ENCODE data around the gene KASH5. TPM values are rescaled to one million over a fixed set of nuclear protein-coding genes. Genes with fewer than 3 reads are reported as not detected.

KASH5 gene
- polyA plus RNA-seq, 10 donors, result 0.05 to 0.50 (median 0.19) TPM; not detected in 6

DNA sequence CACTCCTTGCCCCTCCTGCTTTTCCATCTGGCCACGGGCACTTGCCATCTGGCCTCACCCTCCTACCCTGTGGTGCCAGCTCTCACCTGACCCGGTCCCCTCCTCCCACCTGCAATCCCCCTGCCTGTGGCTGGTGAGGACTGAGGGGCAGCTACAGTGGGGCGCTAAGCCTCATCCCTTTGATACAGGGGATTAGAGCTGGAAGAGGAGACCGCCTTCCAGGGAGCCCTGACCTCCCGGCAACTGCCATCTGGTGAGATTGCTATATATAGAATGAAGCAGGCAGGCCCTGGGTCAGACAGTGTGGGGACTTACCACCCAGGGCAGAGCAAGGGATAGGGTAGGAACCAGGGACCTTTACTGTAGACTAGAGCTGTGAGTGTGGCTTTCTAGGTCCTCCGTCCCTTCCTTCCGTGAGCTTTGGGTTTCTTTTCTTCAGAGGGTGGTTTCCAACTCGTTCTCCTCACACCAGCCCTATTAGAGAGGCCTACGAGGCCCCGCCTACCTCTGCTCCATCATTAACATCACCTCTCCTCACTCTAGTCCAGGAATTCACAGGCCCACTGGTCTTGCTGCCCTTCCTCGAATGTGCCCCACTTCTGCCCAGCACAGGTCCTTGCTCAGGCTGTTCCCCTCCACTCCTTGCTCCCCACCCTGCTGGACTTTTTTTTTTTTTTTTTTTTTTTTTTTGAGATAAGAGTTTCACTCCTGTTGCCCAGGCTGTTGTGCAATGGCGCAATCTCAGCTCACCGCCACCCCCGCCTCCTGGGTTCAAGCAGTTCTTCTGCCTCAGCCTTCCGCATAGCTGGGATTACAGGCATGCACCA lies 7.7 kb downstream of the KASH5 start:
- DNase-seq, result no peak

DNA sequence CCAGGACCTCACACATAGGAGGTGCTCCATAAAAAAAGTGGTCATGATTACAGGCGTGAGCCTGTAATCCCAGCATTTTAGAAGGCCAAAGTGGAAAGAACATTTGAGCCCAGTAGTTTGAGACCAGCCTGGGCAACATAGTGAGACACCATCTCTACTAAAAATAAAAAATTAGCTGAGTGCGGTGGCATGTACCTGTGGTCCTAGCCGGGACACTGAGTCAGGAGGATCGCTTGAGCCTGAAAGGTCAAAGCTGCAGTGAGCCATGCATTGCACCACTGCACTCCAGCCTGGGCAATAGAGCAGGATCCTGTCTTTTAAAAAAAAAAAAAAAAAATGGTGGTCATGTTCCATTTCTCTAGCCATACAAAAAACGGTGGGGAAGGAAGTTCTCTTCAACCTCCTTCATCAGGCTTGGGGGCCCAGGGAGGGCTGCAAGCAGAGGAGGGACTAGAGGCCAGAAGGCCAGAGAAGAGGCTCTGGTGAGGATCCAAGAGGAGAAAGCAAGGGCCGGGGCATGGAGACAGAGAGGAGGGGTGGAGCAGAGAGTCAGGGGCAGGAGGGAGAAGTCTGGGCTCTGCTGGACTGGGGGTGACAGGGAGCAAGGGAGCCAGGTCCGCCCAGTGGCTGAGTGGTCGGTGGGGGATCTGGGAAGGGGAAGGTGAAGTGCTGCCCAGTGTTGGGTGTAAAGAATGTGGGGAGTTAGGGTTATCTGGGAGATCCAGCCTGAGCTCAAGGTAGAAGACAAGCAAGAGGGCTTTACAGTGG lies 8.9 kb downstream of the KASH5 start:
- no peak for DNase-seq

DNA sequence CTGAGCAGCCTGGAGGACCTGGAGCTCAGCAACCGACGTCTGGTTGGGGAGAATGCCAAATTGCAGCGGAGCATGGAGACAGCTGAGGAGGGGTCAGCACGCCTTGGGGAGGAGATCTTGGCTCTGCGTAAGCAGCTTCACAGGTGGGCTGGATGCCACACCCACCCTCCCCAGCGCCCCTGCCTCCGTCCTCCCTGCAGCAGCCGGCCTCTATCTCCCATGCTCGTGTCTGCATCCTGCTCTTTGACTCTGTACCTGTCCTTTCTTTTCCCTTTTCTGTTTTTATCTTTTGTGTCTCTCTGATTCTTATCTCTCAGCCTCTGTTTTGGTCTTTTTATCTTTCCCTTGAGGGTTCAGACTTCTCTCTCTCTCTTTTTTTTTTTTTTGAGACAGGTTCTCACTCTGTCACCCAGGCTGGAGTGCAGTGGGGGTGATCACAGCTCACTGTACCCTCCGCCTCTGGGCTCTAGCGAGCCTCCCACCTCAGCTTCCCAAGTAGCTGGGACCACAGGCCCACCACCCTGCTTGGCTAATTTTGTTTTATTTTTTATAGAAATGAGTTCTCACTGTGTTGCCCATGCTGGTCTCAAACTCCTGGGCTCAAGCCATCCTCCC lies 10.1 kb downstream of the KASH5 start:
- DNase-seq, result no peak

DNA sequence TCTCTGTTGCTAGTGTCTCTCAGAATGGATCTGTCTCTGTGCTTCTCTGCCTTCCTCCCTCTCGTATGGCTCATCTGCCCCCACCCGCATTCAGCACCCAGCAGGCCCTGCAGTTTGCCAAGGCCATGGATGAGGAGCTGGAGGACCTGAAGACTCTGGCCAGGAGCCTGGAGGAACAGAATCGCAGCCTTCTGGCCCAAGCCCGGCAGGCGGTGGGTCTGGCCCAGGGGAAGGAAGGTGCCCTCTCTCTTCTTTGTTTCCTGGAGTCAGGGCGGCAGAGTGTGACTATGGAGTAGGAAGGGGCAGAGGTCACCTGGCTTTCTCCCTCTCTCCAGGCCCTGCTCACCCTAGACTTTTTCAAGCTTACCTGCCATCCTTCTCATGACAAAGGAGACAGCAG lies 10.9 kb downstream of the KASH5 start:
- no peak for DNase-seq

DNA sequence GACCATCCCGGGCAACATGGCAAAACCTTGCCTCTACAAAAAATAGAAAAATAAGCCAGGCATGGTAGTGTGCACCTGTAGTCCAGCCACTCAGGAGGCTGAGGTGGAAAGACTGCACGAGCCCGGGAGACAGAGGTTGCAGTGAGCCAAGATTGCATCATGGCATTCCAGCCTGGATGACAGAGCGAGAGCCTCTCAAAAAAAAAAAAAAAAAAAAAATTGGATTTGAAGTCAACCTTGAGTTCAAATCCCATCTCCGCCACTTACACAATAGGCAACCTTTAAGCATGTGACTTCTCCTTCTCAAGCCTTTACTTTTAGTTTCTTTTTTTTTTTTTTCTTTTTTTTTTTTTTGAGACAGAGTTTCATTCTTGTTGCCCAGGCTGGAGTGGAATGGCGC lies 12.0 kb downstream of the KASH5 start:
- no peak for DNase-seq

DNA sequence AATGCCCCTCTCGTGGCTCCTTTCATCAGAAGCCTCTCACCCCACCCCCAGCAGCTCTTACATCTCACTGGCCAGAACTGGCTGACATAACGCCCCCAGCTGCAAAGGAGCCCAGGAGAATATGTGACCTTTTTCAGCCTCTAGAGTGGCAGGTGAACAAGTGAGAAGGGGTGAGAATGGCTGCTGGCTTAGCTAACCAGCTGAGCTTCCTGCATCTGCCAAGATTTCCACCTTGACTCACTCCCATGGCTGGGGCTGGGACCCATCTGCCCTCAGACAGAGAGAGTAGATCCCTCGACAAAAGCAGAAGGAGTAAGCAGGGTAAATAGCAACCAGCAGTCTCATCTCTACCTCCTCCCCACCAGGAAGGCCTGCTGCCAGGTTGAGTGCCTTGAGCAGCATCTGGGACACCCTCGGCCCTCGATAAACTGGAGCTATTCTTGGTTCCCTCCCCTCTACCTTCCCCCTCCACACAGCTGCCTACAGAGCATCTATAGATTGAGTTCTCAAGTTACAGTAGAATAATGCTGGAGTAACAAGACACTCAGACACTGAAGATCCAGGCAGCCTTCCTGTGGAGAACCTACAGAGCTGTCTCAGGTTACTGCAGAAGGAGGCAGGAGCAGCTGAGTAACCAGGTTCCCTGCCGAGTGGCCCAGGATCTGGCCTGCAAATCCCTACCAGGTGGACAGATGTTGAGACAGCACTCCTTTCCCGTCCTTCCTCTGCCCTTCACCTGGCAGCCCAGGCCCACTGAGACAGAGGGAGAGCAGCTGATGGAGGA lies 15.5 kb downstream of the KASH5 start:
- DNase-seq, result peak in 1 of 3 donors; percentile 57

DNA sequence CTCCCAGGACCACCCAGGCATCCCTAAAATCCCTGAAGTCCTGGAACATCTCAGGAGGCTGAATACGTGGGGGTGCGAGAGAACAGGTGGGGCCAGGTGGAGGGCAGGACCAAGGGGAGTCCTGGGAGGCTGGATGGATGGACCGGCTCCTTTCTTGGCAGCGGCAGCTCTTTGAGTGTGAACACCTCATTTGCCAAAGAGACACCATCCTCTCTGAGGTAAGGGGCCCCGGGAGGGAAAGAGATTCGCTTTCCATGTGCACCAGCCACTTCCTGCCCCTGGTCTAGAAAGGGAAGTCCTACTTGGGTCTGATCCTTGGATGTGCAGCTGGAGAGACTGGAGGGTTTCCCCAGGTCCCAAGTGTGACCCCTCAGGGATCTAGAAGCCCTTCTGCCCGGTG lies 19.0 kb downstream of the KASH5 start:
- no peak for DNase-seq

DNA sequence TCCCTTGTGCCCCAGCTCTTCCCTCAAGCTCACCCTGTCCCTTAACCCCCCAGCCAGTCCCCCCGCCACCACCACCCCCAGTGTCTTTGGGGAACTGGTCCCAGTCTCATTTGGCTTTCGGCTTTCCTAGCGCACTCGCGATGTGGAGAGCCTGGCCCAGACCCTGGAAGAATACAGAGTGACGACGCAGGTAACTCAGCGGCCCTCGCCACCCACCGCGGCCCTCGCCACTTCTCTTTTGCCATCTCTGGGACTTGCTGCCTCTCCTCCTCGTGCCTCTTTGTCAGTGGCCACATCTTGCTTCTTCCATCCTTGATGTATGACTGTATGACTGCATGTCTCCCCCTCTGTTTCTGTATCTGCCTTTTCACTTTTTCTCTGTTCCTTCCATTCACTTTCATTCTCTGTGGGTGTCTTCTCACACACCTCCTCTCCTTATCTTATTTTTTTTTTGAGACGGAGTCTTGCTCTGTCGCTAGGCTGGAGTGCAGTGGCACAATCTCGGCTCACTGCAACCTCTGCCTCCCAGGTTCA lies 19.5 kb downstream of the KASH5 start:
- no peak for DNase-seq

DNA sequence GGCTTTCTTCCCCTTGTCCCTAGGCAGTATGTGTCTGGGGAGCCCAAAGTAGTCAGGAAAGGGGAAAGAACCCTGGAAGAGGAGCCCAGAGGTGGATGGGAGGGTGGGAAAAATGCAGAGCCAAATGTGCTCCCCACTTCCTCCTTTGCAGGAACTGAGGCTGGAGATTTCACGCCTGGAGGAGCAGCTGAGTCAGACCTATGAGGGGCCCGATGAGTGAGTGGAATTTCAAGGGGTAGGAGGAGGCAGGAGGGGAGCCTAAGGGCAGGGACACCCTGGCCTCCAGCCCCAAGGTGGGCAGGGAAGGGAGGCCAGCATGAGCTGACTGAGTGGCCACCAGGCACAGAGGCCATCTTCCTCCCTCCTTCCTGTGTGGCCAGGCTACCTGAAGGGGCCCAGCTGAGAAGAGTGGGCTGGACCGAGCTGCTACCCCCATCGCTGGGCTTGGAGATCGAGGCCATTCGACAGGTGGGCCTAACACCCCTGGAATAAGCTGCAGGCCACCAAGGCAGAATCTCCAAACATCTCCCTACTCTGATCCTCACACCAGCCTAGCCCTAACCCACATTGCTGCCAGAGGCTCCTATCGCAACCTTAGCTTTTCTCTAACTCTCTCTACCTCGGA lies 20.9 kb downstream of the KASH5 start:
- DNase-seq, result no peak

DNA sequence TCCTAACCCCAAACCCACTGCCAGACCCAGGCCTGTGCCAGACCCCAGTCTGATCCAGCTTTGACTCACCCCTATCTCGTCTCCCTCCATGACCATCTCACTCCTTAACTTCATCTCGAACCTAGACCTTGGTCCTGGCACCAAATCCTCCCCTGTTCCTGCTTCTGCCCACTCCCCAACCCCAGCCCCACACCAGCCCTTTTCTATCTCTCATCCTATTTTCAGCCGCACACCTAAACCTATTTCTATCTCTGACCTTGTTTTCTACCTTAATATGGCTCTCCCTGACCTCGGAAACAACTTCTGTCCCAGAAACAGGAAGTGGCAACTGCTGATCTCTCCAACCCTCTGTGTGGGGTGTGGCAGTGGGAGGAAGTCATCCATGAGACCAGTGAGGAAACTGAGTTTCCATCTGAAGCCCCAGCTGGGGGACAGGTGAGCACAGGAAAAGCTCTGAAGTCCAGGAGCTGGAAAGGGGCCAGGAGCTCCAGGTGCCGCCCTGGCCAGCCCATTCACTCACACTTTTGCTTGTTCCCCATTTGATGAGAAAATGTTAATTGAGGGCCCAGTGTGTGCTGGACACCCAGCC lies 21.5 kb downstream of the KASH5 start:
- no peak for DNase-seq

DNA sequence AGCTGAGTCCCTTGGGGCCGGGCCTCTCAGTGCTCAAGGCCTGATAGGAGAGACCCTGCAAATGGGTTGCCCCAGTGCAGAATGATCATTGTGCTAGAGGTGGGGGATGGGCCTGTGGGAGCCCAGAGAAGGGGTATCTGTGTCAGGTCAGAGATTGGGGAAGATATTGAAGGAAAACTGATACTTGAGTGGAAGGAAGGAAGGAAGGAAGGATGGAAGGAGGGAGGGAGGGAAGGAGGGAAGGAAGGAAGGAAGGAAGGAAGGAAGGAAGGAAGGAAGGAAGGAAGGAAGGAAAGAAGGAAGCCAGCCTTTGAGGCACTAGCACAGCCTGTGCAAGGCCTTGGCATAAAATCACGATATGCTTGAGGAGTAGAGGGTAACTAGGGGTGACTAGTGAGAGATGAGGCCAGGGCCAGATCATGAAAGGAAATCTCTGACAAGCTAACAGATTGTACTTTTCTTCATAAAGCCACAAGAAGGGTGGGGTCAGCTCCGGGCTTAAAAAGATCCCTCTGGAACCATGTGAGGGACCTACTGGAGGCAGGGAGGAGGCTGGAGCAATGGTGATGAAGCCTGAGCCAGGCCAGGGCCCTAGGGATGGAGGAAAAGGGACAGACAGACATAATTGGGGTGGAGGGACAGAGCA lies 23.8 kb downstream of the KASH5 start:
- DNase-seq, result no peak

DNA sequence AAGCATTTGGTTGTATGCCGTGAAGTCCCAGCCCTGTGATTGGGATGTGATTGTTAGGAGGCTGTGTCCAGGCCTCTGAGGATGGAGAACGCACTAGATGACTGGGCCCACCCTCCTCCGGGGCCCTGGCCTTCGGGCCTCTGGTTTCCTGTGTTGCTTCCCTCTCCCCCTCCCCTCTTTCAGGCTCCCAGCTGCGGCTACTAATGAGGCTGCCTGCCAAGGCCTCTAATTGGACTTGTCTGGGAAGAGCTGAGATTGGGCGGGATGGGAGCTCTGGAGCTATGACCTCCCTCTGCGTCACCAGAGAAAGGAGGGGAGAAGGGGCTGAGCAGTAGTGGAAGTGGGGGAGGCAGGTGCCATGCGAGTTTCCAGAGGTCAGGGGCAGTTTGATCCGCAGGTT lies 25.3 kb downstream of the KASH5 start:
- peak in 2 of 3 donors; percentile 40 to 82 for DNase-seq

DNA sequence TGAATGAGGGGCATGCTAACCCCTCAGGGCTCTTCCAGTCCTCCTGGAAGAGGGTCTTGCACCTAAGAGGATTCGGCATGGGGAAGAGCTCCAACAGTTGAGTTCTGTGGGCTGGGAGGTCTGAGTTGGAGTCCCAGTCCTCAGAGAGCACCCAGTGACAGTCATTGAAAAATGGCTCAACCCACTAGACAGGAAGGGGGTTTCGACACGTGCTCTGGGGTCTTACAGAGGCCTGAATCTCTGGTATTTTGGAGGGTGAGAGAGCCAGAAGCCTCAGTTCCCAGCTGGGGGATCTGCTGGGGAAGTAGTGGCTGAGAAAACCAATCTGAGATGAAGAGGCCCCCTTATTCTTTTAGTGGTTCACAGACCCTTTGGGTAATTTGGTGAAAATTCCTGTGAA lies 26.2 kb downstream of the KASH5 start:
- DNase-seq, result no peak

DNA sequence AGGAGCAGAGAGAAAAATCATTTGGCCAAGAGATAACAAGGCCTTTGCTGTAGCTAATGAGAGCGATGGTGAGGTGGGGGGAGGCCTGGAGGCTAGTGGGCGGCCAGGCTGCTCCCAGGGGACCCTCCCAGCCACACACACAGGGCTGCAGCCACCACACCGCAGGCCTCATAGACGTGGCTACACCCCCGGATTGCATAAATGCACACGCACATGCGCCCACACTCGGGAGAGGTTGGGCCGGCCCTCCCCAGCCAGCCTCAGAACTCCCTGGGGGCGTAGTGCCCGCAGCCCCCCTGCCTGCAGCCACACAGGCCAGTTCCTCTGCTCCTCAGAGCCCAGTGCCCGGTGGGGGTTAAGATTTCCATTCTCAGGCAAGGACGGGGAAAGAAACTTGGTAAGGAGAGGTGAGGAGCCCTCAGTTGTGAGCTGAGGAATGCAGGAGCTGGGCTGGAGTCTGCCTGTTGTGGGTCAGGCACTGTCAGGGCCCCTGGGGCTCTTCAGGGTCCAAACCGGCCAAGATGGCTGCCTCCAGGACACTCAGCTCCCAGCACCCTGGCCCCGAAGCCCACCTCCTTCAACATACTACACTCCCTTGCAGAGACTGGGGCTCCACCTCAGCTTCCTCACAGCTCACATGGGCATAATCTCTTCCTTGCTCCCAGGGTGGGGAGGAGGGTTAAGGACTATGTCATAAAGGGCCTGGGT lies 27.2 kb downstream of the KASH5 start:
- DNase-seq, result no peak

DNA sequence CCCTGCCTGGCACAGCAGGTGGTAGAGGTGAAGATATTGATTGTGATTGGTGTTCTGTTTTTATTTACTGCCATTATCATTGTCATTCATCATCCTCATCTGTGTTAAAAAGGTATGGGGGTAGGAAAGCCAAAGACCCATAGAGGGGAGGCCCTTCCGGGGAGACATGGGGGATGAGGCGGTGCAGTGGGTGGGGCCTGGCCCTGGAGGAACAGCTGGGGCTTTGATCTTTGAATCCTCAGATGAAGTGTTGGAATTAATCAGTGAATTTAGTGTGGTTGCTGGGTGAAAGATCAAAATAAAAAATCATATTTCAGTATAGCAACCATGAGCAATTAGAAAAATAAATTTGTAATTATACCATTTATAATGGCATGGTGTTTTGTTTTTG lies 27.8 kb downstream of the KASH5 start:
- no peak for DNase-seq

DNA sequence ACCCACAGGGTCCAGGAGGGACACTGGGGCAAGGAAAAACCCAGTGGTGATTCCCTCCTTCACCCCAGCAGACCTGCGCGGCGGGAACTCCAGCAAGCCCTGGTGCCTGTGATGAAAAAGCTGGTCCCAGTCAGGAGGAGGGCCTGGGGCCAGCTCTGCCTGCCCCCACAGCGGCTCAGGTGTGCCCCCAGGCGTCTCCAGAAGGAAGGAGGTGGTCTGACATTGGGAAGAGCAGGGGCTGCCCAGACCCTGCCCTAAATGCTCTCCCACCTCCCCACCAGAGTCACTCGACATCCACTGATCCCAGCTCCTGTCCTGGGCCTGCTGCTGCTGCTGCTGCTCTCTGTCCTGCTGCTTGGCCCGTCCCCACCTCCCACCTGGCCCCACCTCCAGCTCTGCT lies 29.0 kb downstream of the KASH5 start:
- no peak for DNase-seq

DNA sequence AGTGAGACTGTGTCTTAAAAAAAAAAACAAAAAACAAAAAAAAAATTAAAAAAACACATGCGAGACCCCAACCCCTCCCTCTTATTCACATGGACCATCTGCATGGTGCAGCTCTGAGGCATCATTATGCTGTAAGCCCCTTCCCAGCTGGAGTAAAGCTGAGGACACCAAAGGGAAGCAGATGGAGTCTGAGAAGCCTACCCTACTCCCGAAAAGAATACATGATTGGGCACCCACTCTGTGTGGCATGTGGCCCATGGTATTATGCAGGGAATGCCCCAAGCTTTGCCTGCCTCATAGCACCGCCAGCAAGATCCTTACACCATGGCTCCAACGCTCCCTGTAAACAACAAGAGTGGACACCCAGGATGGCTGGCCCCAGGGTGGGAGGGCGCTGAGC lies 30.5 kb downstream of the KASH5 start:
- DNase-seq, result no peak

DNA sequence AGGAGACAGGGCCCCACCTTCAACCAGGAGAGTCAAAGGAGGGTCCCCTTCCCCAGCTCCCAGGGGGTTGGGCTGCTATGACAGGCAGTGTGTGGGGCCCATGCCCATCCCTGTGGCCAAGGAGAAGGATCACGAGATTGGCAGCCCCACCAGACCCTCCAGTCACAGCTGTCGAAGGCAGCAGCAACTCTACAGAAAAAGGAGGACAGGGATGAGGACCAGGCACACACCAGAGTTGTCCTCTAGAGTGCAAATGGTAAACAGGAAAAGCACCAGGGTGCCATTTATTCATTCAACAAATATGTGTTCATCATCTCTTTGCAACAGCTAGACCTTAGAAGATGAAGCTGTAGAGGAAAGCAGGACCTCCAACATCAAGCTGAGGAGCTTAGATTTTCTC lies 31.1 kb downstream of the KASH5 start:
- DNase-seq, result no peak

DNA sequence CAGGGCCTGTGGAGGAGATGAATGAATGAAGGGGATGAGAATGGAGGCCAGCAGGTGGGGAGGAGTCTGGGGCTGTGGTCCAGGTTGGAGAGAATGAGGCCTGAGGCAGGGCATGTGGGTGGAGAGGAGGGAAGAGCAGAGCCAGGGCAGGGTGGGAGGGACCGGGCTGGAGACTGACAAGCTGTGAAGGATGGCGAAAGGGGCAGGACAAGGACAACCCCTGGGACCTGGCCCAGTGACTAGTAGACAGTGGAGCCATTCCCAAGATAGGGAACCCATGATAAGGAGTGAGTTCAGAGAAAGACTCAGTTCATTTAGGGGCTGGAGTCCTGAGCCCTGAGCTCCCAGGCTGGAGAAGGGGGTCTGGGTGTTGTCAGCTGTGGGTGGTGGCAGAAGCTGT lies 32.2 kb downstream of the KASH5 start:
- DNase-seq, result no peak
